Measurements from ENCODE around the gene RTEL1.
"Not testable (repeated sequence)": the region's sequence is repeated elsewhere in the genome, so short reads cannot be mapped to it uniquely, and the experiment has no call there.

RTEL1 gene

DNA sequence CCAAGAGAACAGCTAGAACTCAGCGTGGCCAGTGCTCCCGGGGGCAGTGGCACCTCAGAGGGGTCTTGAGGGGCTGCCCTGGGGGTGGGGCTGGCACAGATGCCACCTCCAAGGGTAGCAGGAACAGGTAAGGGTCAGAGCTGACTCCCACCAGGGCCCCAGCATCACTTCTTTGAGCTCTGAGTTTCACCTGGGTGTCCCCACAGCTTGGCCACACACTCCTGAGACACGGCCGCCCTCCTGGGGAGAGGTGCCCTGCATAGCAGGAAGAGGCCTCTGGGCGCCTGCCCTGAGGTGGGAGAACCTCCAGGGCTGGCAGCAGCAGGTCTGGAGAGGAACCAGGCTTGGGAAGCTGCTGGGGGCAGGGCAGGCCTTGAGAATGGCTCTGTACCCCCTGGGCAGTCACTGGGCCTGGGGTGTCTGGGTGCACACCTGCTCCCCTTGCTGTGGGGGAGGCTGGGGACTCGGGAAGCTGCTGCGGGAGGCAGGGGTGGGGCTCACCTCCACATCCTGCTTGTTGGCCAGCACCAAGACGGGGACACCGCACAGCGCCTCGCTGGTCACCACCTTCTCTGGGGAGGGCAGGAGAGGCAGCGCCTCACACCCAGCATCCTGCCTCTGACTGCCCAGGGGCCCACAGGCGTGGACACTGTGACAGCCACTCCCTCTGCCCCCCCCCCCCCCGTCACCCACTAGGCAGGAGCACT is 43.4 kb downstream of the RTEL1 start:
- no peak for DNase-seq

GRCh38 chr20:63702036-63702665 is 44.0 kb downstream of the RTEL1 start:
- DNase-seq: no peak

DNA sequence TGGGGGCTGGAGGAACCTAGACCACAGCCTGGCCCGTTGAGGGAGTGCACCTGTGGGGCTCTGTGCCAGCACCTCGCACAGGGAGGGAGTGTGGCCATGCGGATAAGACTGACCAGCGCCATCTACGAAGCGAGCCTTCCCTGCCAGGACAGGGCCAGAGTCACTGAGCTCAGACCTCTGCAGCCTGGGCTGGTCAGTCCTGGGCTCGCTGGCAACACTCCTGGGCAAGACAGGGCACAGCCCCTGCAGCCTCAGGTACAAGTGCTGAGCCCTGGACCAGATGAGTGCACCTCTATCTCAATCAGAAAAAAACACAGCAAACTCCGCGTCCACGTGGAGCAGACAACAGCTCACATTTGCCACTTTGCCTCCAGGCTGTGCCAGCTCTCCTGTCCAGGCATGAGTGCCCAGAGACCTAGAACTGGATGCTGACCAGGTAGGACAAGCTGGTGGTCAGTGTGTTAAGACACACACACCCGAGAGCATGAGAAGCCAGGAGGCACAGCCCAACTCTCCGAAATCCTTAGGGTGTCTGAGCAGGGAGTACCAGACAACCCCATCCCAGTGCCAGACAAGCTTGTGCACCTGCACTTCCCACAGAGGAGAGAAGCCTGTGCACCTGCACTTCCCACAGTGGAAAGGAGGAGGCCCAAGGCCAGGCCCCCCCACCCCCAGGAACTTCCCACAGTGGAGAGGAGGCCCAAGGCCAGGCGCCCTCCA is 44.8 kb downstream of the RTEL1 start:
- DNase-seq: no peak

GRCh38 chr20:63703471-63703975 is 45.4 kb downstream of the RTEL1 start:
- no peak for DNase-seq

GRCh38 chr20:63703976-63704748 is 46.0 kb downstream of the RTEL1 start:
- DNase-seq: no peak

GRCh38 chr20:63704749-63705117 is 46.6 kb downstream of the RTEL1 start:
- DNase-seq: no peak

DNA sequence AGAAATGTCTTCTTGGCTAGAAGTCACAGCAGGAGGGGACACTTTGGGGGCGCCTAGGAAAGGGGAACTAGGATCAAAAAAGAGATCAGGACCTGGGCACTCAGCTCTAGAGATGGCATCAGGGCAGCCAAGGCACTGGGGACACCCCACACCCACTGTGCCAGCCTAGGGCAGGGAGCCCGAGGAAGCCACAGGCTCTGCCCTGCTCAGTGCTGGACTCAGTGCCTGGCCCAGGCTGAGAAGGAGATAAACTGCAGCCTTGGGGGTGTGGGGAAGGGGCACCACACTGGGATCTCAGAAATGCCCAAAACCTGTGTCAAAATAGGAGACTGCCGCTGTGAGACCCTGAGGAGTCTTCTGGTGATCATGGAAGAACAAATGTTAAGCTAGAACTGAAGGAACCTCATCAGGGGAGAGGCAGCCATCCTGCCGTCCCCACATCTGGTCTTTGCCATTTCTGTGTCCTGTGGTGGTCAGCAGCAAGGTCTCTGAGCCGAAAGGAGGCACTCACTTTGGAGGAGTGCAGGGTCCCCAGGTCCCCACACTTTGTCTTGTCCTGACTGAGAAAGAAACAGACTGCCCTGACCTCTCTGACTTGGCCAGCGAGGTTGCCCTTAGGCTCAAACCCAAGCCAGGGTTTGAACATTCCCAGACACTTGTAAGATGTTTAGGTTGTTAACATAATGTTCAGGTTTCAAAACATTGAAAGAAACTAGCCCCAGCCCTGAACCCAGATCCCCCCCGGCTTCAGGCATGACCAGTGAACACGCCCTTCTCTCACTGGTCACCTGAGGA is 47.3 kb downstream of the RTEL1 start:
- DNase-seq: no peak

DNA sequence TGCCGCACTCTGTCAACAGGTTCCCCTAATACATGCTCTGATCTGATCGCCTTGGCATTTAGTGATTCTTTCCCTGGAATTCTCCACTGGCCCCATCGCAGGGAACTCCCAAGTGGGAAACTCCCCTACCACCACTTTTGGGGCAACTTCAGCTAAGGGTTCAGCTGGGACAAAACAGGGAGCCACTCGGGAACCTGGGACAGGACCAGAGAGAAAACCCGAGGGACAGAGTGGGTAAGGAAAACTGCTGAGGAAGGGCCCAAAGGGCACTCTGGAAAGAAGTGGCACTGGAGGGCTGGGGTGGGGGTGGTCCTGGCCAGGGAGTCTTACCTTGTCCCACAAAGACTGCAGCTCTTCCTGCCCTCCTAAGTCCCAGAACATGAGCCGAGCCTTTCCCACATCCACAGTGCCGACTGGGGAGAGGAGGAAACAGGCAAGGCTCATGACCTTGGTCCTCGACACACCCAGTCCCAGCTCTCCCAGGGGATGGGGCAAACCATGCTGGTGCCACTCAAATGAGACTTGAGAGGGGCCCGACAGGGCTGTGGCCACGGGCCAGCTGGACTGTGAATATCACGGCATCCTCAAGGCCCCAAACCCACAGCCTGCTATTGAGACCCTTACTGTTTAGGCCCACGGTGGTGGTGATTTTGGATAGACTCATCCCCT is 48.0 kb downstream of the RTEL1 start:
- DNase-seq: no peak

DNA sequence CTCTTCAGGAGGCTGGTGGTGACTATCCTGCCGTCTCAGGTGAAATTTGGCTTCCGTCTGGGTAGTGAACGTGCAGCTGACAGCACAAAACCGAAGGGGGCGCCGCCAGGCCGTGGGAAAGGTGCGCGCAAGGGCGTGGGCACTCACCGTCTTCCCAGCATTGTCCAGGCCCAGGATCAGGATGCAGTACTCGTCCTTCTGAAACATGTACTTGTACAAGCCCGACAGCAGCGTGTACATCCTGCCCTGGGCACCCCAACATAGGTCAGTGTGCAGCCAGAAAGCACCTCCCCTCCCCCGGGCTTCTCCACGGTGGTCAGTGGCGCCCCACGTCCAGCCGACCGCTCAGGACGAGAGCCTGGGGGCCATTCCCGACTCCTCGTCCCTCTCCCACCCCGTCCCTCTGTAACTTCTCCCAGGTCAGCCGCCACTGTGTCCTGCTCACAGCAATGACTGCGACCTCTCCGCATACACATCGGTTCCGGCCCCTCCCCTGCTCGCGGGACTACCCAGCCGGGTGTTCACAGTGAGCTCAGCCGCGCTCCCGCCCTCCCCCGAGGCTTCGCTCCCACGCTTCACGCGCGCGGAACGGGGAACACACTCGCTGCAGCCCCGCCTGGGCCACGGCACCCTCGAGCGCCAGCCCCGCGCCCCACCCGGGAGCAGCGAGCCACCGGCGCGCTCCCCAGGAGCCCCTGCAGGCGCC is 48.9 kb downstream of the RTEL1 start:
- peak; percentile 38 for DNase-seq

- DNase-seq: peak; percentile 81
Measured at GRCh38 chr20:63707558-63708300, 49.6 kb downstream of the RTEL1 start, which contains the start of the genes ARFRP1 and ZGPAT. Gene ARFRP1 (minus strand): TSS chr20:63707976. CDS start chr20:63707091, 885 bp downstream. Gene ZGPAT (plus strand): TSS chr20:63708039. CDS start chr20:63708581, 542 bp downstream.

- peak; percentile 8 for DNase-seq
Measured at GRCh38 chr20:63708301-63709148, 50.4 kb downstream of the RTEL1 start.

DNA sequence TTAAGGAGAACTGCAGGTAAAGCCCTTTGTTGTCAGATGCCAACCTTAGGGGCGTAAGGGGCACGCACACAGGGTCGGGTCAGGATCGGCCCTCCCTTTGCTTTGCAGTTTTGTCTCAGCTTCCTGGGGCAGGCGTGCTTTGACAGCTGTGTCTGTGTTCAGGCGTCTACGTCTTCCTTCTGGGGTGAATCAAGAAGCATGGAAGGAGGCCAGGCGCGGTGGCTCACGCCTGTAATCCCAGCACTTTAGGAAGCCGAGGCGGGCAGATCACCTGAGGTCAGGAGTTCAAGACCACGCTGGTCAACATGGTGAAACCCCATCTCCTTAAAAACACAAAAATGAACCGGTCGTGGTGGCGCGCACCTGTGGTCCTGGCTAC is 51.0 kb downstream of the RTEL1 start:
- no peak for DNase-seq

DNA sequence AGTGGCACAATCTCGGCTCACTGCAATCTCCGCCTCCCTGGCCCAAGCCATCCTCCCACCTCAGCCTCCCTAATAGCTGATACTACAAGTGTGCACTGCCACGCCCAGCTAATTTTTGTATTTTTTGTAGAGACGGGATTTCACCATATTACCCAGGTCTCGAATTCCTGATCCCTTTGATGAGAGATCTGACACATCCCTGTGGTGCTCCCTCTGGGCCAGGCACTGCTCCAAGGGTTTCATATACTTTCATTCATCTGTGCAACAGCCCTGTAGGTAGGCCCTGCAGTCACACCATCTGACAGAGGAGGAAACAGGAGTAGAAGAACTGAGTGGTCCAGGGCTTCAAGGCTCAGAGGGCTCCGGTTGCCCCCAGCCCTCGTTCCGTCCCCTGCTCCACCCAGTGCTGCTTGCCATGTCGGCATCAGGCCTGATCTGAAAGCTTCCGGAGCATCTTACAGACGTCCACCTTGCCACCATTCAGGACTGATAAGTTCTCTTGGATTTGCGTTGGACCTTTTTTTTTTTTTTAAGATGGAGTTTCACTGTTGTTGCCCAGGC is 53.1 kb downstream of the RTEL1 start:
- DNase-seq: no peak

GRCh38 chr20:63712191-63712590 is 54.1 kb downstream of the RTEL1 start:
- no peak for DNase-seq

DNA sequence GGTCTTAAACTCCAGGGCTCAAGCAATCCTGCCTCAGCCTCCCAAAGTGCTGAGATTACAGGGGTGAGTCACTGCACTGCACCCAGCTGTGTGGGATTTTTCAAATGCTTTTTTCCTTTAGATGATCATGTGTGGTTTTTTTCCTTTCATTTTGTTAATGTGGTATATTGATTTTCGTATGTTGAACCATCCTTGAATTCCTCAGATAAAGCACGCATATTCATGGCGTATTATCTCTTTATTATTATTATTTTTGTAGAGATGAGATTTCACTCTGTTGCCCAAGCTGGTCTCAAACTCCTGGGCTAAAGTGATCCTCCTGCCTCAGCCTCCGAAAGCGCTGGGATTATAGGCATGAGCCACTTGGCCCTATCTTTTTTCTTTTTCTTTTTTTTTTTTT is 56.7 kb downstream of the RTEL1 start:
- DNase-seq: no peak

GRCh38 chr20:63718996-63719395 is 60.9 kb downstream of the RTEL1 start:
- DNase-seq: no peak

DNA sequence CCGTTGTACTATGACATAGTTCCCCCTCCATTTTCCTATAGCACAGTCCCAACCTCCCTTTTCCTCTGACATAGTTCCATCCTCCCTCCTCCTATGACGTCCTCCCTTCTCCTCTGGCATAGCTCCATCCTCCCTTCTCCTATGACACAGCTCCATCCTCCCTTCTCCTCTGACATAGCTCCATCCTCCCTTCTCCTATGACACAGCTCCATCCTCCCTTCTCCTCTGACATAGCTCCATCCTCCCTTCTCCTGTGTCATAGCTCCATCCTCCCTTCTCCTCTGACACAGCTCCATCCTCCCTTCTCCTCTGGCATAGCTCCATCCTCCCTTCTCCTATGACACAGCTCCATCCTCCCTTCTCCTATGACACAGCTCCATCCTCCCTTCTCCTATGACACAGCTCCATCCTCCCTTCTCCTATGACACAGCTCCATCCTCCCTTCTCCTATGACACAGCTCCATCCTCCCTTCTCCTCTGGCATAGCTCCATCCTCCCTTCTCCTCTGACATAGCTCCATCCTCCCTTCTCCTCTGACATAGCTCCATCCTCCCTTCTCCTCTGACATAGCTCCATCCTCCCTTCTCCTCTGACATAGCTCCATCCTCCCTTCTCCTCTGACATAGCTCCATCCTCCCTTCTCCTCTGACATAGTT is 65.0 kb downstream of the RTEL1 start:
- DNase-seq: not testable (repeated sequence)

- DNase-seq: not testable (repeated sequence)
Measured at GRCh38 chr20:63730189-63730733, 72.1 kb downstream of the RTEL1 start.

All from activated CD4-positive, alpha-beta T cell treated with anti-CD3 and anti-CD28 coated beads for 1 hour (primary cell).